ENCODE data around the gene KCNE1. TPM values are rescaled to one million over a fixed set of nuclear protein-coding genes. Genes with fewer than 3 reads are reported as not detected.

Gene KCNE1
- total and polyA plus RNA-seq, 2 of the 4 experiments (the other 2 are of a cell fraction): 0.46 to 0.90 TPM

DNA sequence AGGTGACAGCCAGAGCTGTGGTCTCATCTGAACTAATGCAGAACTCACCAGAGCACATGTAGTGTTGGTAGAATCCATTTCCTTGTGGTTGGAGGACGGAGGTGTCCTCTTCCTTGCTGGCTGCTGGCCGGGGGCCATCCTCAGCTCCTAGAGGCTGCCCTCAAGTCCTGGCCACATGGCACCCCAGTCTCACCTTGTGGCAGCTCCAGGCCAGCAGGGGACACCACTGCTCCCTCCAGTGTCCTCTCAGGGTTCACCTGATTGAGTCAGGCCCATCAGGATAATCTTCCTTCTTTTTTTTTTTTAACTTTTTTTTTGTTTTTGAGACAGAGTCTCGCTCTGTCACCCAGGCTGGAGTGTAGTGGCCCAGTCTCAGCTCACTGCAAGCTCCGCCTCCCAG is 2.9 kb downstream of the KCNE1 start:
- H2AK5ac ChIP-seq (ENCODE audit: low read depth, low read length): no peak overlapping the region

More for the DNA sequence above, 2.9 kb downstream of the KCNE1 start:
- H3K27me3 ChIP-seq (ENCODE audit: control insufficient read depth, insufficient read depth, low read length): no peaks in the 10 kb centered on the region
- no peak overlapping the region for H3K4me2 ChIP-seq (ENCODE audit: low read depth, low read length)
- ATAC-seq (ENCODE audit: low read depth) (no peak), DNase-seq (no peak)
- H3K18ac ChIP-seq (ENCODE audit: low read depth, low read length): no peak overlapping the region
- TF ChIP-seq POLR2A (IDR thresholded peaks at IDR 0.05; ENCODE audit: low read depth, low read length) (no peak), BHLHE40 (IDR thresholded peaks at IDR 0.05; ENCODE audit: low read depth, low read length) (no peak), CEBPB (IDR thresholded peaks at IDR 0.05; ENCODE audit: low read depth, low read length) (no peak), CHD1 (IDR thresholded peaks at IDR 0.05; ENCODE audit: low read depth, low read length) (no peak), RFX5 (IDR thresholded peaks at IDR 0.05; ENCODE audit: low read depth, low read length) (no peak), RAD21 (IDR thresholded peaks at IDR 0.05; ENCODE audit: low read length) (0 out of 2 replicates have a peak, but pooled peaks have one; percentile 9)
- TF ChIP-seq, protein P1, sequence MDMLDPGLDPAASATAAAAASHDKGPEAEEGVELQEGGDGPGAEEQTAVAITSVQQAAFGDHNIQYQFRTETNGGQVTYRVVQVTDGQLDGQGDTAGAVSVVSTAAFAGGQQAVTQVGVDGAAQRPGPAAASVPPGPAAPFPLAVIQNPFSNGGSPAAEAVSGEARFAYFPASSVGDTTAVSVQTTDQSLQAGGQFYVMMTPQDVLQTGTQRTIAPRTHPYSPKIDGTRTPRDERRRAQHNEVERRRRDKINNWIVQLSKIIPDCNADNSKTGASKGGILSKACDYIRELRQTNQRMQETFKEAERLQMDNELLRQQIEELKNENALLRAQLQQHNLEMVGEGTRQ (IDR thresholded peaks at IDR 0.05; ENCODE audit: low read depth, low read length): no peak
- TF ChIP-seq, protein P2, sequence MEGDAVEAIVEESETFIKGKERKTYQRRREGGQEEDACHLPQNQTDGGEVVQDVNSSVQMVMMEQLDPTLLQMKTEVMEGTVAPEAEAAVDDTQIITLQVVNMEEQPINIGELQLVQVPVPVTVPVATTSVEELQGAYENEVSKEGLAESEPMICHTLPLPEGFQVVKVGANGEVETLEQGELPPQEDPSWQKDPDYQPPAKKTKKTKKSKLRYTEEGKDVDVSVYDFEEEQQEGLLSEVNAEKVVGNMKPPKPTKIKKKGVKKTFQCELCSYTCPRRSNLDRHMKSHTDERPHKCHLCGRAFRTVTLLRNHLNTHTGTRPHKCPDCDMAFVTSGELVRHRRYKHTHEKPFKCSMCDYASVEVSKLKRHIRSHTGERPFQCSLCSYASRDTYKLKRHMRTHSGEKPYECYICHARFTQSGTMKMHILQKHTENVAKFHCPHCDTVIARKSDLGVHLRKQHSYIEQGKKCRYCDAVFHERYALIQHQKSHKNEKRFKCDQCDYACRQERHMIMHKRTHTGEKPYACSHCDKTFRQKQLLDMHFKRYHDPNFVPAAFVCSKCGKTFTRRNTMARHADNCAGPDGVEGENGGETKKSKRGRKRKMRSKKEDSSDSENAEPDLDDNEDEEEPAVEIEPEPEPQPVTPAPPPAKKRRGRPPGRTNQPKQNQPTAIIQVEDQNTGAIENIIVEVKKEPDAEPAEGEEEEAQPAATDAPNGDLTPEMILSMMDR (conservative IDR thresholded peaks at IDR 0.05; ENCODE audit: low read depth, low read length): peak; percentile 24; the same call in 1 of the 2 replicates
- no peak overlapping the region for H2BK5ac ChIP-seq (ENCODE audit: low read depth, low read length, poor library complexity, severe bottlenecking)
- no peaks in the 10 kb centered on the region for H3K9me3 ChIP-seq (ENCODE audit: control insufficient read depth, insufficient read depth, low read length)
- H2BK15ac ChIP-seq (ENCODE audit: low read depth, low read length): no peak overlapping the region
- H3K4me3 ChIP-seq (ENCODE audit: insufficient read depth, low read depth, low read length): no peak overlapping the region
- in situ Hi-C loops (cut with MboI; ENCODE audit: low sequenced_read_pairs) (no loop called here), intact Hi-C loops (cut with micrococcal nuclease) (no loop called here), dilution Hi-C loops (cut with HindIII; ENCODE audit: low sequenced_read_pairs, unreplicated experiment) (no loop called here)
- H3K36me3 ChIP-seq (ENCODE audit: control insufficient read depth, insufficient read depth, low read length): no peaks in the 10 kb centered on the region
- no peaks in the 10 kb centered on the region for H4K20me1 ChIP-seq (ENCODE audit: insufficient read depth, low read length)
- ChIA-PET POLR2A (ENCODE audit: unreplicated experiment) (no interaction called here), CTCF (interaction anchor here (0.6 to 3.0 kb wide), 2 partner anchors 73 to 149 kb away, joined by 3 to 25 read pairs; no protein-coding TSS in a partner anchor)
- no peak overlapping the region for H3K23ac ChIP-seq (ENCODE audit: low read depth, low read length)
- no peak overlapping the region for H4K91ac ChIP-seq (ENCODE audit: insufficient read depth, low read depth, low read length)
- H3K4ac ChIP-seq (ENCODE audit: low read depth, low read length): no peak overlapping the region
- peaks cover 1% of the 10 kb centered on the region; the same call in 1 of the 2 replicates for H3K4me1 ChIP-seq (ENCODE audit: control insufficient read depth, insufficient read depth, low read length)
- no peak overlapping the region for H2AFZ ChIP-seq (replicated peaks; ENCODE audit: low read length, poor library complexity)
- no peak overlapping the region for H4K8ac ChIP-seq (ENCODE audit: low read depth in 2 of 2, low read length in 2 of 2)
- WGBS, 2 experiments (ENCODE audit: extremely low coverage in 2 of 2, insufficient read length in 1 of 2): 78% methylated on average over 1 of the region's 4 CpGs; no CpG with 5 or more reads in 1 of the 2 experiments
- H3K14ac ChIP-seq (replicated peaks; ENCODE audit: low read depth, low read length): no peak overlapping the region
- peaks cover 4% of the 10 kb centered on the region; the same call in 1 of the 2 replicates for H3K9me1 ChIP-seq (ENCODE audit: insufficient read depth, low read length)
- no peak overlapping the region for H4K5ac ChIP-seq (ENCODE audit: low read depth, low read length)
- H3K27ac ChIP-seq (ENCODE audit: insufficient read depth, low read length): no peak overlapping the region
- H2BK20ac ChIP-seq (ENCODE audit: low read depth, low read length): no peak overlapping the region
- BruUV-seq (replicated peaks): no TSS peak
- H2BK120ac ChIP-seq (ENCODE audit: low read depth, low read length): no peak overlapping the region
- no peak overlapping the region for H2AK9ac ChIP-seq (replicated peaks; ENCODE audit: low read depth, low read length, poor library complexity)
- H3K79me1 ChIP-seq (ENCODE audit: low read depth in 1 of 2, low read length in 2 of 2): no peaks in the 10 kb centered on the region
- no peak overlapping the region for H3K56ac ChIP-seq (ENCODE audit: extremely low read depth, insufficient read depth, low read length)
- no peak overlapping the region for H3K9ac ChIP-seq (ENCODE audit: low read depth, low read length)
